ENCODE data around the gene ATP2A1.
A peak's percentile ranks its signal among the peaks of the same experiment; 100 is the strongest.
"Not testable (repeated sequence)": the region's sequence is repeated elsewhere in the genome, so short reads cannot be mapped to it uniquely, and the experiment has no call there.

ATP2A1 gene

GRCh38 chr16:28939825-28940224, 61.5 kb downstream of the ATP2A1 start:
- DNase-seq = not testable (repeated sequence)

- no peak for DNase-seq
Measured at GRCh38 chr16:28943281-28943680, 65.0 kb downstream of the ATP2A1 start.

DNA sequence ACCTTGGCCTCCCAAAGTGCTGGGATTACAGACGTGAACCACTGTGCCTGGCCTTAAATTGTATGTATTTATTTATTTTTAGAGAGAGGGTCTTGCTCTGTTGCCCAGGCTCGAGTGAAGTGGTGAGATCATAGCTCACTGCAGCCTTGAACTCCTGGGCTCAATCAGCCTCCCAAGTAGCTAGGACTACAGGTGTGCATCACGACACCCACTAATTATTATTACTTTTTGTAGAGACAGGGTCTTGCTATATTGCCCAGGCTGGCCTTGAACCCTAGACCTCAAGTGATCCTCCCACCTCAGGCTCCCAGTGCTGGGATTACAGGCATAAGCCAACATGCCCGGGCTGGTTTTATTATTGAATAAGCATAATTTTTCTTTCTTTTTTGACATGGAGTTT, 68.4 kb downstream of the ATP2A1 start:
- DNase-seq = no peak

DNA sequence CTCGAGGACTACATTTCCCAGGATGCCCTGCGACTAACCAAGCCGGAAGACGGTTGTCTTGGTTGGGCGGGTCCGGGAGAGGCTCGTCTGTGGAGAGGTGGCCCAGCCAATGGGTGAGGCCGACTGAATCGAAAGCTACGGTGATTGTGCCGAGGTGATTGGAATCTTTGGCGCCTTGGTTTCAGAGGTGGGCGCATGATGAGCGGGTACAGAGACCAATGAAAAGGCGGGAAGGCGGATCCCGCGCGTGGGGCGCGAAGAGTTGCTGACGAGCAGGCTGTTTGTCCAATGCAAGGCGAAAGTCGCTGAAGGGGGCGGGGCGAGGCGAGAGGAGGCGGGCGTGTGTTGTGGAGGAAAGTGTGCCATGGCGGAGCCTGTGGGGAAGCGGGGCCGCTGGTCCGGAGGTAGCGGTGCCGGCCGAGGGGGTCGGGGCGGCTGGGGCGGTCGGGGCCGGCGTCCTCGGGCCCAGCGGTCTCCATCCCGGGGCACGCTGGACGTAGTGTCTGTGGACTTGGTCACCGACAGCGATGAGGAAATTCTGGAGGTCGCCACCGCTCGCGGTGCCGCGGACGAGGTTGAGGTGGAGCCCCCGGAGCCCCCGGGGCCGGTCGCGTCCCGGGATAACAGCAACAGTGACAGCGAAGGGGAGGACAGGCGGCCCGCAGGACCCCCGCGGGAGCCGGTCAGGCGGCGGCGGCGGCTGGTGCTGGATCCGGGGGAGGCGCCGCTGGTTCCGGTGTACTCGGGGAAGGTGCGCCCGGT, 72.5 kb downstream of the ATP2A1 start, which contains the start of gene NFATC2IP:
Gene NFATC2IP (plus strand): TSS at position 290 of the 762 bp plus-strand sequence. CDS start 75 bp downstream, at position 365.
- DNase-seq = peak; percentile 99

DNA sequence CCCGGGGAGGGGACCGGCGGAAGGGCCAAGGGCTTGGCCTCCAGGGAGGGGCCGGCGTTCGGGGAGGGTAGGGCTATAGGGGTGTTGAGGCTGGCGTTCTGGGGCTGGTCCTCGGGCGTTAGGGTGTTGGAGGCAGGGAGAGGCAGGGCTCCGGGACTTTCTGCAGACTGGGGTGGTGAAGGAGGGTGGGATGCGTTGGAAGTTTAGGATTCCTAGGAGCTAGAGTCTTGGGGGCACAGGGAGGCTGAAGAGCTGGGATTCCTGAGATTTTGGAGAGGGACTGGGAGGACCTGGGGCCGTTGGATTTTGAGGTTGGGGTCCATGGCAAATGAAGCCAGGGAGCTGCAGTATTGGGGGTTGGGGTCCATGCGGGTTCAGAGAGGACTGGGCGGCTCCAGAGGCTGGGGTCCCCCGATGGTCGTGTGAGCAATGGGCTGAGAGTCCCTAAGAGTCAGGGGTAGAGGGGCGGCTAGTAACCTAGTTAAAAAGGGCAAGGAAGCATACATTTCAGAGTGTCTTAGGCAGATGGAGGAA, 73.2 kb downstream of the ATP2A1 start:
- no peak for DNase-seq
